Left ventricle myocardium inferior (tissue), 1 donor: ENCODE data around the gene VWF. TPM values are rescaled to one million over a fixed set of nuclear protein-coding genes. Genes with fewer than 3 reads are reported as not detected.

ENCODE experiments used
- DNase-seq: peaks from one replicate; pipeline ENCODE4 v3.0.0-alpha.2; 2020
- H3K27ac ChIP-seq: fragments of 200-600 bp; replicated peaks from 2 replicates; pipeline ENCODE4 v1.8.0; 2021
- H3K27me3 ChIP-seq: fragments of 200-600 bp; 2 replicates; pipeline ENCODE4 v1.8.0; 2021; ENCODE audit warnings: low read depth
- H3K36me3 ChIP-seq: fragments of 200-600 bp; 2 replicates; pipeline ENCODE4 v1.8.0; 2021
- H3K4me1 ChIP-seq: fragments of 200-600 bp; 2 replicates; pipeline ENCODE4 v1.8.0; 2021
- H3K4me3 ChIP-seq: fragments of 200-600 bp; 2 replicates; pipeline ENCODE4 v1.8.0; 2021; ENCODE audit warnings: mild to moderate bottlenecking, moderate library complexity
- H3K9me3 ChIP-seq: fragments of 200-600 bp; replicated peaks from 2 replicates; pipeline ENCODE4 v1.8.0; 2021
- intact Hi-C: fragments of 100-400 bp; cut with micrococcal nuclease; formaldehyde crosslinking; loops from one replicate; pipeline ENCODE4 v1.11.0; 2022
- total RNA-seq: library from RNA; stranded (reverse); fragmentation: NEBNext Ultra II Directional; extraction: Animal tissue kit (Norgen Biotek cat#: 25700); gene quantifications from one replicate; pipeline ENCODE4 v1.2.1, GENCODE V29; 2021
- TF ChIP-seq, protein P1 (sequence below): fragments of 200-600 bp; IDR thresholded peaks from 2 replicates; pipeline ENCODE4 v1.8.0; 2021; ENCODE audit warnings: antibody characterized with exemption, mild to moderate bottlenecking, borderline replicate concordance
- donor health status: DM: no; HTN: yes; CAD: no; lungs with severe emphysema.

VWF gene
- total RNA-seq, 1 donor from 2014 or later = 250 TPM

DNA sequence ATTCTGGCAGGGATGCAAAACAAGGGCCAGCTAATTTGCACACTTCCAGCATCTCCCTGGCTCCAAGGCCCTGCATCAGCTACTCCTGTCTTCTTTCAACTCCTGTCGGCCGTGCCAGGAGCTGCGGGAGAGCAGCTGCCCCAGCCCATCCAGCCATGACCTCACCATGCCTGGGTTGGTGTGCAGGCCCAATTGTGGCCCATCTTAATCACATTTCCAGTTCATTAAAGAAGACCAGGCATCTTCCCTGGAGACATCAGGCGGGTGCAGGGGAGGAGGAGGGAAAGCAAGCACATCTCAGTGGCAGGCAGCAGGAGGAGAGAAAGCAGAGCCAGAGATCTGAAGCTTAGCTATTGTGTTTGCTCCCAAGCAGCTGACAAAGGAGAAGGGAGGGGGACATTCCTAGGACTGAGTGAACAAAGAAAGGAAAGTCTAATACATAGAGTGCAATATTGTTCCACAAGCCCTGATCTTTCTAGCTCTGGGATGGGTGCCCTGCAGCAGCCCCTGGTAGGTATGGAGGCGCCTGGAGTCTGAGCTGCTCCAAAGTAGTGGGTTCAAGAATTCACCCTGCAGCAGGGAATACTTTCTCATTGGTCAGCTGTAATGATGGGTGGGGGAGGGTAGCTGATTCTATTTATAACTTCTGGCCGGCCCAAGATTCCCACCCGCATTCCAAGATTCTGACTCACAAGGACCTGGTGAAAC lies 40.1 kb downstream of the VWF start:
- H3K4me1 ChIP-seq = peaks cover 94% of the 10 kb centered on the region
- H3K9me3 ChIP-seq = no peaks in the 10 kb centered on the region
- H3K4me3 ChIP-seq = no peak overlapping the region
- no peaks in the 10 kb centered on the region for H3K27me3 ChIP-seq
- DNase-seq = no peak
- H3K36me3 ChIP-seq = peaks cover 7% of the 10 kb centered on the region
- peak overlapping the region; percentile 80 for H3K27ac ChIP-seq
- intact Hi-C loops = no loop called here
- TF ChIP-seq, protein P1, sequence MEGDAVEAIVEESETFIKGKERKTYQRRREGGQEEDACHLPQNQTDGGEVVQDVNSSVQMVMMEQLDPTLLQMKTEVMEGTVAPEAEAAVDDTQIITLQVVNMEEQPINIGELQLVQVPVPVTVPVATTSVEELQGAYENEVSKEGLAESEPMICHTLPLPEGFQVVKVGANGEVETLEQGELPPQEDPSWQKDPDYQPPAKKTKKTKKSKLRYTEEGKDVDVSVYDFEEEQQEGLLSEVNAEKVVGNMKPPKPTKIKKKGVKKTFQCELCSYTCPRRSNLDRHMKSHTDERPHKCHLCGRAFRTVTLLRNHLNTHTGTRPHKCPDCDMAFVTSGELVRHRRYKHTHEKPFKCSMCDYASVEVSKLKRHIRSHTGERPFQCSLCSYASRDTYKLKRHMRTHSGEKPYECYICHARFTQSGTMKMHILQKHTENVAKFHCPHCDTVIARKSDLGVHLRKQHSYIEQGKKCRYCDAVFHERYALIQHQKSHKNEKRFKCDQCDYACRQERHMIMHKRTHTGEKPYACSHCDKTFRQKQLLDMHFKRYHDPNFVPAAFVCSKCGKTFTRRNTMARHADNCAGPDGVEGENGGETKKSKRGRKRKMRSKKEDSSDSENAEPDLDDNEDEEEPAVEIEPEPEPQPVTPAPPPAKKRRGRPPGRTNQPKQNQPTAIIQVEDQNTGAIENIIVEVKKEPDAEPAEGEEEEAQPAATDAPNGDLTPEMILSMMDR = no peak

DNA sequence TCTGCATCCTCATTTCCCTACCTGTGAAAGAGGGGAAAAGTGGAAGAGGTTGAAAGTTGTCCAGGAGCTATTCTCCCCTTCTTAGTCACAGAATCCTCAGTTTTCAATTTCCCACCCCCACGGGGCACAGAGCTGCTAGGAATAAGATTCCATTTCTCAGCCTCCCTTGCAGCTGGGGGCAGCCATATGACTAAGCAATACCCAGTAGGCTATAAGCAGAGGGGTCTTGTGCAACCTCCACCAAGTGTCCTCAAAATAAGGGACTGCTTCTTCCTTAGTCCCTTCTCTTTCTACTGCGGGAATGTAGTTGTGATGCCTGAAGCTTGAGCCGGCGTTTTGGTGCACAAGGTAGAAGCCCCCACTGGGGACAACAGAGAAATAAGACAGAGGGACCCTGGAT lies 40.9 kb downstream of the VWF start:
- Histone ChIP-seq H3K9me3 (no peaks in the 10 kb centered on the region), H3K4me3 (no peak overlapping the region), H3K27me3 (no peaks in the 10 kb centered on the region), H3K4me1 (peaks cover 94% of the 10 kb centered on the region), H3K36me3 (peaks cover 7% of the 10 kb centered on the region), H3K27ac (peak overlapping the region; percentile 80)
- intact Hi-C loops = no loop called here
- no peak for DNase-seq
- TF ChIP-seq, protein P1 = no peak

DNA sequence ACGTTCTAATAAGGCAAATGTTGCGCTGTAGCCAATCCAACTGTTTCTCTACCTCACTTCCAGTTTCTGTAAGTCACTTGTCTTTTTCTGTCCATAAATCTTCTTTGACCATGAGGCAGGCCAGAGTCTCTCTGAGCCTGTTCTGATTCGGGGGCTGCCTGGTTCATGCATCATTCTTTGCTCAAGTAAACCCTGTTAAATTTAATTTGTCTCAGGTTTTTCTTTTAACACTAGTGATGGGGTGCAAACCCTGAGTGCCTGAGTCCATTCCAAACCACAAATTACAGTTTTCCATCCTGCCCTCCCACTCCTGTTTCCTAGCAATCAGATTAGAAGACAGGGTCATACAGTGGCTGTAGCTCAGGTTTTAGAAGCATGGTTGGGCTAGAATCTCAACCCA lies 41.9 kb downstream of the VWF start:
- H3K4me1 ChIP-seq = peaks cover 94% of the 10 kb centered on the region
- DNase-seq = no peak
- H3K4me3 ChIP-seq = no peak overlapping the region
- TF ChIP-seq, protein P1 = no peak
- H3K9me3 ChIP-seq = no peaks in the 10 kb centered on the region
- peaks cover 8% of the 10 kb centered on the region for H3K36me3 ChIP-seq
- intact Hi-C loops = no loop called here
- H3K27ac ChIP-seq = peak overlapping the region; percentile 33
- H3K27me3 ChIP-seq = peaks cover 5% of the 10 kb centered on the region

DNA sequence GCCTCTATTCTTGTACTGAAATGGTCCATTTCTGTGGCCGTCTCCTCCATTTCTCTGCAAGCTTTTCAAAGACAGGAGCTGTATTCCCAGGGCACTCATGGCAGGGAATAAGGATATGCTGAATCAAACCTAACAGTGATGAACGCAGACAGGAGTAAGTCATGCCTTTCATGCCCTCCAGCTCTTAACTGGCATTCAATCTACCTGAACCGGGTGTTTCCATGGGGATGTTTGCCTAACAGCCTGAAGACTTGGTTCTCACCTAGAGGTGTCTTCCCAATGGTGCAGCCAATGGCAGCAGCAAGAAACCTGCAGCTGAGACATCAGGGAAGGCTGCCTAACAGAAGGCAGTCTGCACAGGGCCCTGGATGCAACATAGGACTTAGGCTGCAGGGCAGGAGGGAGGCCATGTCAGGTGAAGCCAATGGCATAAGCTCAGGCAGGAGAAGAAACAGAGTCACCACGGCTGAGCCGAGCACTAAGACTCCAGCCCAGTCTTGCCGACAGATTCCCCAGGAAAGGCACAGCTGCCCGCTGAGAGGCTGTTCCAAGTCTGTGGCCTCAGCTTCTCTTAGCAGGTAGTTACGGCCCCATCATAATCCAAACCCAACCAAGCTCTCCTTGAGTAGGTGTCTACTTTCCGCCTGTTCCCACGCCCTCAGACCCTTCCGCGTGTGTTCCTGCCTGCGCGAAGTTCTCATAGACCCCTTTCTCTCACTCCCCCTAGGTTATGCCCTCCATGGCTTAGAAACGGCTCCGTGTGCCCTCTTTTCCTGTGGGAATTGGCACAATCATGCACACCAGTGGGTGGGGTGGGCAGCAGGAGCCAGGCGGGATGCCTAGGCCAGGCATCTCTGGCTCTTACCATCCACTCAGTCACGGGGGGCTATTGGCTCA lies 44.1 kb downstream of the VWF start:
- Histone ChIP-seq H3K27ac (peak overlapping the region; percentile 89), H3K36me3 (peaks cover 12% of the 10 kb centered on the region), H3K9me3 (no peaks in the 10 kb centered on the region), H3K4me1 (peaks cover 97% of the 10 kb centered on the region), H3K4me3 (no peak overlapping the region), H3K27me3 (peaks cover 26% of the 10 kb centered on the region)
- intact Hi-C loops = no loop called here
- TF ChIP-seq, protein P1 = no peak
- DNase-seq = no peak

DNA sequence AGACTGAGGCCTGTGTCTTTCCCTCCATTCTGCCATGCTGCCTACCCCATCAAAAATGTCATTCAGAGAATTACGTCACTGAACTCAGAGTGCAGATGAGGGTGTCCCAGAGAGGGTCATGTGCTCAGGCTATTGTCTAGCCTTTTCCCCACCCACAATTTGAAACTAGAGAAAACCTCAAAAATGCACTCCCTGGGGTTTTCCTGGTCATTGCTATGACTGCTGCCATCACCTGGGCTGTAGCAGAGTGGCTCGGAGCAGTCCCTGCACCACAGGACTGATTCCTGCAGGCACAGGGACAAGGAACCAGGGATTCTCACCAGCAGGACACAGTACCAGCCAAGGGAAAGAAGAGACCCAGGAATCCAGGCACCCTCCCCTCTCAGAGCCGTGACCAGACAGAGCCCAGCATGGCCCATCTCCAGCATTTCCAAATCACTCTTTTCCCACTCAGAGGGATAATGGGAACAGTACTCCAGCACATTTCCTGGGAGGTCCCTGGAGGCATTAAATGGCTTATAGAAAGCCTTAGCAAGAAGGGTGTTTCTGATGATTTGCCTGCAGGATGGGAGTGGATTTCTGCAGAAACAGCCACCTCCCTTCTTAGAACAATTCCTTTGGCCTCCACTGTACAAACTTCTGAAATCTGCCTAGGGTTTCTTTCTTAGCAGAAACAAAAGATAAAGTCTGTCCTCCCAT lies 45.9 kb downstream of the VWF start:
- peak overlapping the region; percentile 89 for H3K27ac ChIP-seq
- H3K27me3 ChIP-seq = peaks cover 37% of the 10 kb centered on the region
- H3K4me3 ChIP-seq = no peak overlapping the region
- no peaks in the 10 kb centered on the region for H3K9me3 ChIP-seq
- no peak for DNase-seq
- peaks cover 12% of the 10 kb centered on the region for H3K36me3 ChIP-seq
- H3K4me1 ChIP-seq = peaks cover 97% of the 10 kb centered on the region
- TF ChIP-seq, protein P1 = no peak
- intact Hi-C loops = loop anchor here (10.0 kb wide), 1 partner anchor 106 kb away; no protein-coding TSS in a partner anchor
